NT2/D1 (cell line): ENCODE measurements around the gene BLOC1S6.

Experiments used
- YY1 ChIP-seq: IDR thresholded peaks from 2 replicates; pipeline ENCODE4 v1.6.1; 2011; ENCODE audit not compliant: insufficient read length, insufficient read depth
- ZNF274 ChIP-seq: IDR thresholded peaks from 2 replicates; pipeline ENCODE4 v1.6.1; 2011; ENCODE audit warnings: mild to moderate bottlenecking, low read depth, low read length

- TF ChIP-seq YY1 (no peak), ZNF274 (no peak)
Observed at GRCh38 chr15:45588219-45588875, 1.2 kb downstream of the BLOC1S6 start.
